Measurements from ENCODE around the gene NFATC1. TPM values are rescaled to one million over a fixed set of nuclear protein-coding genes. Genes with fewer than 3 reads are reported as not detected.

Gene NFATC1
- total RNA-seq, 1 donor from 2014 or later: 18.3 TPM

GRCh38 chr18:79386547-79386946, 9.2 kb upstream of the NFATC1 start:
- no peak for TF ChIP-seq CTCF (IDR thresholded peaks at IDR 0.05; ENCODE audit: borderline replicate concordance)
- Histone ChIP-seq H3K27ac (replicated peaks) (no peak overlapping the region), H3K4me1 (no peaks in the 10 kb centered on the region), H3K27me3 (ENCODE audit: low read depth) (peaks cover 54% of the 10 kb centered on the region), H3K36me3 (no peaks in the 10 kb centered on the region), H3K4me3 (no peak overlapping the region), H3K9me3 (replicated peaks) (no peaks in the 10 kb centered on the region)
- intact Hi-C loops (cut with micrococcal nuclease): loop anchor here (5.0 kb wide), 1 partner anchor 141 kb away; no protein-coding TSS in a partner anchor
- no peak for DNase-seq

- Histone ChIP-seq H3K4me1 (no peaks in the 10 kb centered on the region), H3K36me3 (no peaks in the 10 kb centered on the region), H3K9me3 (replicated peaks) (no peaks in the 10 kb centered on the region), H3K27me3 (ENCODE audit: low read depth) (peaks cover 56% of the 10 kb centered on the region), H3K4me3 (no peak overlapping the region), H3K27ac (replicated peaks) (no peak overlapping the region)
- no peak for DNase-seq
- no peak for TF ChIP-seq CTCF (IDR thresholded peaks at IDR 0.05; ENCODE audit: borderline replicate concordance)
- intact Hi-C loops (cut with micrococcal nuclease): loop anchor here (5.0 kb wide), 1 partner anchor 140 kb away; no protein-coding TSS in a partner anchor
These were observed 8.5 kb upstream of the NFATC1 start for GRCh38 chr18:79387214-79387613.

- no peaks in the 10 kb centered on the region for H3K9me3 ChIP-seq (replicated peaks)
- no peak overlapping the region for H3K27ac ChIP-seq (replicated peaks)
- no peak for DNase-seq
- no peak for TF ChIP-seq CTCF (IDR thresholded peaks at IDR 0.05; ENCODE audit: borderline replicate concordance)
- intact Hi-C loops (cut with micrococcal nuclease): loop anchor here (5.0 kb wide), 1 partner anchor 140 kb away; no protein-coding TSS in a partner anchor
- peaks cover 58% of the 10 kb centered on the region for H3K27me3 ChIP-seq (ENCODE audit: low read depth)
- H3K4me3 ChIP-seq: no peak overlapping the region
- peaks cover 2% of the 10 kb centered on the region for H3K4me1 ChIP-seq
- H3K36me3 ChIP-seq: no peaks in the 10 kb centered on the region
These were observed 8.1 kb upstream of the NFATC1 start for GRCh38 chr18:79387615-79388014.

- no peak overlapping the region for H3K4me3 ChIP-seq
- peaks cover 58% of the 10 kb centered on the region for H3K27me3 ChIP-seq (ENCODE audit: low read depth)
- no peak for TF ChIP-seq CTCF (IDR thresholded peaks at IDR 0.05; ENCODE audit: borderline replicate concordance)
- H3K4me1 ChIP-seq: peaks cover 6% of the 10 kb centered on the region
- no peaks in the 10 kb centered on the region for H3K9me3 ChIP-seq (replicated peaks)
- no peaks in the 10 kb centered on the region for H3K36me3 ChIP-seq
- no peak for DNase-seq
- H3K27ac ChIP-seq (replicated peaks): no peak overlapping the region
- intact Hi-C loops (cut with micrococcal nuclease): loop anchor here (5.0 kb wide), 1 partner anchor 139 kb away; no protein-coding TSS in a partner anchor
These were observed 7.7 kb upstream of the NFATC1 start for GRCh38 chr18:79388043-79388442.

GRCh38 chr18:79389689-79390088, 6.0 kb upstream of the NFATC1 start:
- H3K9me3 ChIP-seq (replicated peaks): no peaks in the 10 kb centered on the region
- no peak for DNase-seq
- no peak overlapping the region for H3K4me3 ChIP-seq
- intact Hi-C loops (cut with micrococcal nuclease): loop anchor here (5.0 kb wide), 1 partner anchor 138 kb away; no protein-coding TSS in a partner anchor
- H3K27ac ChIP-seq (replicated peaks): no peak overlapping the region
- H3K4me1 ChIP-seq: peaks cover 20% of the 10 kb centered on the region
- TF ChIP-seq CTCF (IDR thresholded peaks at IDR 0.05; ENCODE audit: borderline replicate concordance): no peak
- H3K27me3 ChIP-seq (ENCODE audit: low read depth): peaks cover 58% of the 10 kb centered on the region
- no peaks in the 10 kb centered on the region for H3K36me3 ChIP-seq

Measured in left ventricle myocardium inferior (tissue), 1 donor.